ENCODE results near the gene SYNE2. TPM values are rescaled to one million over a fixed set of nuclear protein-coding genes. Genes with fewer than 3 reads are reported as not detected.

SYNE2 gene
- total RNA-seq, 1 experiment from 2014 or later: 33.8 TPM

GRCh38 chr14:64049616-64050381 lies 197.0 kb downstream of the SYNE2 start:
- H3K36me3 ChIP-seq: peaks cover 10% of the 10 kb centered on the region; the same call in 1 of the 2 replicates
- H3K27ac ChIP-seq: no peak overlapping the region
- no peaks in the 10 kb centered on the region for H3K27me3 ChIP-seq (replicated peaks)
- H3K9me3 ChIP-seq (replicated peaks): no peaks in the 10 kb centered on the region
- H3K4me3 ChIP-seq: no peak overlapping the region
- H3K4me1 ChIP-seq (replicated peaks): peaks cover 20% of the 10 kb centered on the region
- DNase-seq (ENCODE audit: low read depth in 1 of 2, low spot score in 2 of 2): no peak

GRCh38 chr14:64053694-64054669 lies 201.2 kb downstream of the SYNE2 start:
- Histone ChIP-seq H3K4me3 (no peak overlapping the region), H3K27ac (no peak overlapping the region), H3K27me3 (replicated peaks) (no peaks in the 10 kb centered on the region), H3K9me3 (replicated peaks) (no peaks in the 10 kb centered on the region), H3K36me3 (peaks cover 10% of the 10 kb centered on the region; the same call in 1 of the 2 replicates), H3K4me1 (replicated peaks) (peaks cover 24% of the 10 kb centered on the region)
- no peak for DNase-seq (ENCODE audit: low read depth in 1 of 2, low spot score in 2 of 2)

DNA sequence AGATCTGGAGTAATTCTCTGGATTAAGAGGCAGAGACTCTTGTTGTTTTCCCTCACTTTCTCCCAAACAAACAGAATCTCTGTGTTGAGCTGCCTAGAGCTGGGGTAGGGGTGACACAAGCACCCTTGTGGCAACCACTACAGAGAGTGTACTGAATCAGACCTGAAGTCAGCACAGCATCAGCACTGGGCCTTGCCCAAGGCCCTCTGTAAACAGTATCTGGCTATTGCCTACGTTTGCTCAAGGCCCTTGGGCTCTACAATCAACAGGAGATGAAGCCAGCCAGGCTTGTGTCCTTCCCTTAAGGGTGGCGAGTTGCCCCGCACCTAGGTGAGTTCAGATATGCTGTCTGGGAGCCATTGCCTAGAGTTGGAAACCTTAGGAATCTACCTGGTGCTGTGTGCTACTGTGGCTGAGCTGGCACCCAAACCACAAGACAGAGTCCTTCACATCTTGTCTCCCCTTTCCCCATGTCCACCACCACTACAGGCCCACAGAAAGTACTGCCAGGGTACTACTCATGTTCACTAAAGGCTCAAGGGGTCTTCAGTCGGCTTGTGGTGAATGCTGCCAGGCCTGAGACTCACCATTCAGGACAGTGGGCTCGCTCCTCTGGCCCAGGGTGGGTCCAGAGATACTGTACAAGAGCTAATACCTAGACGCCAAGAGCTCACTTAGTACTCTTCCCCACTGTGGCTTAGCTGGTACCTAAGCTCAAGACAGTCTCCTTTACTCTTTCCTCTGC lies 206.8 kb downstream of the SYNE2 start:
- H3K27ac ChIP-seq: no peak overlapping the region
- no peaks in the 10 kb centered on the region for H3K9me3 ChIP-seq (replicated peaks)
- H3K4me1 ChIP-seq (replicated peaks): peaks cover 24% of the 10 kb centered on the region
- H3K27me3 ChIP-seq (replicated peaks): no peaks in the 10 kb centered on the region
- DNase-seq (ENCODE audit: low read depth in 1 of 2, low spot score in 2 of 2): no peak
- peaks cover 16% of the 10 kb centered on the region; the same call in 1 of the 2 replicates for H3K36me3 ChIP-seq
- H3K4me3 ChIP-seq: no peak overlapping the region

GRCh38 chr14:64060199-64060545 lies 207.4 kb downstream of the SYNE2 start:
- Histone ChIP-seq H3K36me3 (peaks cover 16% of the 10 kb centered on the region; the same call in 1 of the 2 replicates), H3K9me3 (replicated peaks) (no peaks in the 10 kb centered on the region), H3K27me3 (replicated peaks) (no peaks in the 10 kb centered on the region), H3K27ac (no peak overlapping the region), H3K4me1 (replicated peaks) (peaks cover 19% of the 10 kb centered on the region), H3K4me3 (no peak overlapping the region)
- DNase-seq (ENCODE audit: low read depth in 1 of 2, low spot score in 2 of 2): no peak

- Histone ChIP-seq H3K4me1 (replicated peaks) (peaks cover 19% of the 10 kb centered on the region), H3K9me3 (replicated peaks) (no peaks in the 10 kb centered on the region), H3K4me3 (no peak overlapping the region), H3K27ac (no peak overlapping the region), H3K27me3 (replicated peaks) (no peaks in the 10 kb centered on the region), H3K36me3 (peaks cover 16% of the 10 kb centered on the region; the same call in 1 of the 2 replicates)
- DNase-seq (ENCODE audit: low read depth in 1 of 2, low spot score in 2 of 2): no peak
Measured at GRCh38 chr14:64060648-64061096, 207.9 kb downstream of the SYNE2 start.

- Histone ChIP-seq H3K27ac (no peak overlapping the region), H3K9me3 (replicated peaks) (no peaks in the 10 kb centered on the region), H3K4me3 (no peak overlapping the region), H3K36me3 (peaks cover 16% of the 10 kb centered on the region; the same call in 1 of the 2 replicates), H3K4me1 (replicated peaks) (peaks cover 19% of the 10 kb centered on the region), H3K27me3 (replicated peaks) (no peaks in the 10 kb centered on the region)
- DNase-seq (ENCODE audit: low read depth in 1 of 2, low spot score in 2 of 2): no peak
Measured at GRCh38 chr14:64061115-64061514, 208.3 kb downstream of the SYNE2 start.

- DNase-seq (ENCODE audit: low read depth in 1 of 2, low spot score in 2 of 2): no peak
- H3K4me1 ChIP-seq (replicated peaks): peaks cover 19% of the 10 kb centered on the region
- H3K36me3 ChIP-seq: peaks cover 16% of the 10 kb centered on the region; the same call in 1 of the 2 replicates
- H3K4me3 ChIP-seq: no peak overlapping the region
- H3K27me3 ChIP-seq (replicated peaks): no peaks in the 10 kb centered on the region
- H3K9me3 ChIP-seq (replicated peaks): no peaks in the 10 kb centered on the region
- H3K27ac ChIP-seq: no peak overlapping the region
Measured at GRCh38 chr14:64061706-64062105, 208.9 kb downstream of the SYNE2 start.

- Histone ChIP-seq H3K9me3 (replicated peaks) (no peaks in the 10 kb centered on the region), H3K4me3 (no peak overlapping the region), H3K27ac (no peak overlapping the region), H3K36me3 (peaks cover 16% of the 10 kb centered on the region; the same call in 1 of the 2 replicates), H3K4me1 (replicated peaks) (peaks cover 19% of the 10 kb centered on the region), H3K27me3 (replicated peaks) (no peaks in the 10 kb centered on the region)
- DNase-seq (ENCODE audit: low read depth in 1 of 2, low spot score in 2 of 2): no peak
Measured at GRCh38 chr14:64062381-64063115, 209.7 kb downstream of the SYNE2 start.

DNA sequence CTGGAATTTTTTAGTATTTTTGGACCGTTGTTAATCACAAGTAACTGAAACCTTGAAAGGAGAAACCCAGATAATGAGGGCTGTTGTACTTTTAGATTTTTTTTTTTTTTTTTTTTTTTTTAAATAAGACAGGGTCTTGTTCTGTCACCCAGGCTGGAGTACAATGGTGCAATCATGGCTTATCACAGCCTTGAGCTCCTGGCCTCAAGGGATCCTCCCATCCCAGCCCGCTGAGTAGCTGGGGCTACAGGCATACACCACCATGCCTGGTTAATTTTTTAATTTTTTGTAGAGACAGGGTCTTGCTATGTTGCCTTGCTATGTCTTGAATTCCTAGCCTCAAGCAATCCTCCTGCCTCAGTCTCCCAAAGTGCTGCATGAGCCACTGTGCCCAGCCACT lies 211.6 kb downstream of the SYNE2 start:
- Histone ChIP-seq H3K27me3 (replicated peaks) (no peaks in the 10 kb centered on the region), H3K36me3 (peaks cover 16% of the 10 kb centered on the region; the same call in 1 of the 2 replicates), H3K27ac (no peak overlapping the region), H3K4me1 (replicated peaks) (peaks cover 13% of the 10 kb centered on the region), H3K4me3 (no peak overlapping the region), H3K9me3 (replicated peaks) (no peaks in the 10 kb centered on the region)
- DNase-seq (ENCODE audit: low read depth in 1 of 2, low spot score in 2 of 2): no peak

DNA sequence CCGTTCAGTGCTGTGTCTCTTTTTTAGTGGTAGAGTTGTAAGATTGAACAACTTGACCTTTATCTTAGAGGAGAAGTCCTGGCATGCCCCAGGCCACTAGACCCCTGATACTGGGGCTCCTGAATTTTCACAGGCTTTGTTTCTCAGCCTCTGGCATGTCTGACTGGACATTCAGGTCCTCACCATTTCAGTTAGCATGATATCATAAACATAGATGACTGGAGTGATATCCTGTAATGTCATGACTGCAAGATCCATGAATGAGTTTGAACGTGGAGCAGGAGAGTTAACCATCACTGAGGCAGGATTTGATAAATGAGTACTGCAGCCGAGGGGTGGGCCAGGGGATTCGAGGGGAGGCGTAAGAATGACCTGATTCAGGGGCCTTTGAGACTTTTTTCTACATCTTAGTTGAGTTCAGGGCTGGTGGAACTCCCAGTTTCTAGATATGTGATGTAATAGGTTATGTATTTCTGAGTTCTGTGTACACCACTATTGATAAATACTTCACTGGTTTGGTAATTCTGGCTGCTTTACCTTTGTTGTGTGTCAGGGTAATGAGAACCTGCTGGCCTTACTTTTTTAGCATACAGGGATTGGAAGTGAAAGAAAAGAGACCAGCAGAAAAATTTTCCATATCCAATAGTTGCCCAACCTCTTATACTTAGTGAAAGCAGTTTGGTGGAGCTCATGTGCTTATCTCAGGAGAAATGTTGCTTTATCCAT lies 217.0 kb downstream of the SYNE2 start:
- H3K4me3 ChIP-seq: no peak overlapping the region
- no peak for DNase-seq (ENCODE audit: low read depth in 1 of 2, low spot score in 2 of 2)
- H3K27ac ChIP-seq: no peak overlapping the region
- peaks cover 12% of the 10 kb centered on the region for H3K4me1 ChIP-seq (replicated peaks)
- no peaks in the 10 kb centered on the region for H3K27me3 ChIP-seq (replicated peaks)
- no peaks in the 10 kb centered on the region for H3K9me3 ChIP-seq (replicated peaks)
- peaks cover 3% of the 10 kb centered on the region; the same call in 1 of the 2 replicates for H3K36me3 ChIP-seq

GRCh38 chr14:64074961-64075612 lies 222.3 kb downstream of the SYNE2 start:
- H3K27me3 ChIP-seq (replicated peaks): no peaks in the 10 kb centered on the region
- H3K9me3 ChIP-seq (replicated peaks): no peaks in the 10 kb centered on the region
- peaks cover 20% of the 10 kb centered on the region for H3K4me1 ChIP-seq (replicated peaks)
- H3K36me3 ChIP-seq: peaks cover 3% of the 10 kb centered on the region; the same call in 1 of the 2 replicates
- peak overlapping the region; percentile 40 for H3K27ac ChIP-seq
- no peak overlapping the region for H3K4me3 ChIP-seq
- DNase-seq (ENCODE audit: low read depth in 1 of 2, low spot score in 2 of 2): peak in 1 of 2 experiments; percentile 81

DNA sequence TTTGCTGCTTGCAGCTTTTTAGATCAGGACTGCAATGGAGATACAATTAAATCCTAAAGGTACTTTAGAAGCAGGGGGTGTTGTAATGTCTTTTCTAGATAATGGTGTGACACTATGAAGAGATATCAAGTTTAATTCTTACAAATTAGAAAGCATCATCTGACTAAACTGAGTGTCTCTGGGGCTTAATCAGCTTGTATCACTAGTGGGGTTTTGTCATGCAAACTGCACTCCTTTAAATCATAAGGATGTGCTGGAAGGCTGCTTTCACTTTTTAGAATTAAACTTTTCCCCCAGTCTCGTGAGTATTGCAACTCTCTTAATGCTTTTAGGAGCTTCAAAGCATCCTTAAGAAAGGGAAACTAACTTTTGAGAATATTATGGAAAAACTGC lies 222.8 kb downstream of the SYNE2 start:
- Histone ChIP-seq H3K36me3 (peaks cover 3% of the 10 kb centered on the region; the same call in 1 of the 2 replicates), H3K4me3 (no peak overlapping the region), H3K4me1 (replicated peaks) (peaks cover 20% of the 10 kb centered on the region), H3K27me3 (replicated peaks) (no peaks in the 10 kb centered on the region), H3K9me3 (replicated peaks) (no peaks in the 10 kb centered on the region), H3K27ac (no peak overlapping the region)
- no peak for DNase-seq (ENCODE audit: low read depth in 1 of 2, low spot score in 2 of 2)

Measured in SJSA1 (cell line).